NCI-H1417 (cell line): ENCODE measurements around the gene ZNF845.
A peak's percentile ranks its signal among the peaks of the same experiment; 100 is the strongest.
"Not testable (repeated sequence)": the region's sequence is repeated elsewhere in the genome, so short reads cannot be mapped to it uniquely, and the experiment has no call there.

ENCODE experiments used
- DNase-seq, 3 experiments: peaks; one replicate each; lab custom pipeline; 2025; lab: John Stamatoyannopoulos, UW

Gene ZNF845

DNA sequence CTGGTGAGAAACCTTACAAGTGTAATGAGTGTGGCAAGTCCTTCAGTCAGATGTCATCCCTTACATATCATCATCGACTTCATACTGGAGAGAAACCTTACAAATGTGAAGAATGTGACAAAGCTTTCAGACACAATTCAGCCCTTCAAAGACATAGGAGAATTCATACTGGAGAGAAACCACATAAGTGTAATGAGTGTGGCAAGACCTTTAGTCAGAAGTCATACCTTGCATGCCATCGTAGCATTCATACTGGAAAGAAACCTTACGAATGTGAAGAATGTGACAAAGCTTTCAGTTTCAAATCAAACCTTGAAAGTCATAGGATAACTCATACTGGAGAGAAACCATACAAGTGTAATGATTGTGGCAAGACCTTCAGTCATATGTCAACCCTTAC is 47.8 kb downstream of the ZNF845 start:
- no peak for DNase-seq

- DNase-seq: no peak
These were observed 54.6 kb downstream of the ZNF845 start for GRCh38 chr19:53388168-53388567.

DNA sequence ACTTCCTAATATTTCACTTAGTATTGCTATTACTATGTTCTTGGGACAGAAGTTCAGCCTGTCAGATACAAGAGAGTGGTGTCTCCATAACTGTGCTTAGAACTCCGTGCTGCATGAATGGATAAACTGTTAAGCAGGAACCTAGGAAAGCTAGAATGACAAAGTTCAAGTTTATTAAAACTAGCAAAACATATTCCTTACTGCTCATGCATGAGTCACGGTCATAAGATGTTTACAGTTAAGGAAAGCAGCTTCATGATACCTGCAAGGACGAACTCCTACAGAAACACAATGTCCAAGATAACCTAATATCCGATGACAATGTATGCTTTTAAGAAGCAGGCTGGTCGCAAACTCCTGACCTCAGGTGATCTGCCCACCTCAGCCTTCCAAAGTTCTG is 55.4 kb downstream of the ZNF845 start:
- no peak for DNase-seq

- DNase-seq: no peak
These were observed 56.0 kb downstream of the ZNF845 start for GRCh38 chr19:53389571-53389970.

- no peak for DNase-seq
These were observed 56.4 kb downstream of the ZNF845 start for GRCh38 chr19:53389978-53390377.

DNA sequence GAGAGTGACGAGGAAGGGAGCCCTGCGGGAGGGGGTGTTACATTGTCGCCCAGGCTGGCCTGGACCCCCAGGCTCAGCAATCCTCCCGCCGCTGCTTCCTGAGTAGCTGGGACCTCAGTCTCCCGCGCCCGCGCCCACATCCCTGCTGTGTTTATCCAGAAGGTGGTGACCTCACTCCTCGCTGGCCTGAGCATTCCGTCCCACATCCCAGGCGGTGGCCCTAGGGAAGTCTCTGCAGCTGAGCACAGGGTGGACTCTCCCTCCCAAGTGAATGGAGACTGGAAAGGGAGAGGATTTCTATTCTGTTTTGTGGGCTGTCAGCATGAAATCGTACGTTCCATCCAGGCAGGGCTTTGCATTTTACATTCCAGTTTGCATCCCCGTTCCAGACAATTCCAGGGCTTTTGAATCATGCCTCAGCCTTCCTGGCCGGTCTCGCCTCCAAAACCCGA is 61.0 kb downstream of the ZNF845 start:
- peak in 2 of 3 experiments; percentile 81 to 86 for DNase-seq

- peak; percentile 85 to 94 (median 93) for DNase-seq
These were observed 61.7 kb downstream of the ZNF845 start, which contains the start of gene ZNF765 for GRCh38 chr19:53394974-53395839. Gene ZNF765 (plus strand): TSS chr19:53395149. CDS start chr19:53398016, 2,867 bp downstream.

DNA sequence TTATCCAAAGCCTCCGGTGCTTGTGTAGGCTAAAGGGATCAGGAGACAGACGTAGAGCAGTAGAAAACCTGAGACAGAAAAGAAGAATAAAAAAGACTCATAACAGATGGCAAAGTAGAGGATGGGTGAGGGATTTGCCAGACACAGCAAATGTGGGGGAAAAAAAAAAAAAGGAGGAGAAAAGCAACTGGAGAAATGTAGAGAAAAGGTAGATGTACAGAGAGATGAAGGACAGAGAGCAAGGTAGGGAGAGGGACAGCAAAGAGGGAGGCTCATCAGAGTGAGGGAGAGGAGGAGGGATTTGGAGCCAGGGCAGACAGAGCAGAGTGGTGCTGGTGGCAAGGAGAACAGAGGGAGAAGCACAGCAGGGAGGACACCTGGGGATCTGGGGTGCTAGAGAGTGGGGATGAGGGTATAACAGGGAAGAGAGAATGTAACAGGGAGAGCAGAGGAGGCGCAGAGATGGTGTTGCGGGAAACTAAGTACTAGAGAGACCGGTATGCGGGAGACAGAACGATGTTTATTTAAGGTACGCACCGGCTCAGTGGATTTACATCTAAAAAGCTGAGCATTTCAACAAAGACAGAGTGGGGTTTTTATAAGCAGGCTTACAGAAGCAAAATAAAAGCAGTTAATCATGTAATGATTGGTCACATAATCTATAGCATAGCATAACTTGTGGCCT is 62.4 kb downstream of the ZNF845 start:
- peak in 1 of 3 experiments; percentile 5 for DNase-seq

GRCh38 chr19:53396525-53396868 is 62.9 kb downstream of the ZNF845 start:
- DNase-seq: no peak

- not testable (repeated sequence) for DNase-seq
These were observed 64.4 kb downstream of the ZNF845 start for GRCh38 chr19:53397918-53398317.
